ENCODE data around the gene TMEM250.

The TMEM250 gene

DNA sequence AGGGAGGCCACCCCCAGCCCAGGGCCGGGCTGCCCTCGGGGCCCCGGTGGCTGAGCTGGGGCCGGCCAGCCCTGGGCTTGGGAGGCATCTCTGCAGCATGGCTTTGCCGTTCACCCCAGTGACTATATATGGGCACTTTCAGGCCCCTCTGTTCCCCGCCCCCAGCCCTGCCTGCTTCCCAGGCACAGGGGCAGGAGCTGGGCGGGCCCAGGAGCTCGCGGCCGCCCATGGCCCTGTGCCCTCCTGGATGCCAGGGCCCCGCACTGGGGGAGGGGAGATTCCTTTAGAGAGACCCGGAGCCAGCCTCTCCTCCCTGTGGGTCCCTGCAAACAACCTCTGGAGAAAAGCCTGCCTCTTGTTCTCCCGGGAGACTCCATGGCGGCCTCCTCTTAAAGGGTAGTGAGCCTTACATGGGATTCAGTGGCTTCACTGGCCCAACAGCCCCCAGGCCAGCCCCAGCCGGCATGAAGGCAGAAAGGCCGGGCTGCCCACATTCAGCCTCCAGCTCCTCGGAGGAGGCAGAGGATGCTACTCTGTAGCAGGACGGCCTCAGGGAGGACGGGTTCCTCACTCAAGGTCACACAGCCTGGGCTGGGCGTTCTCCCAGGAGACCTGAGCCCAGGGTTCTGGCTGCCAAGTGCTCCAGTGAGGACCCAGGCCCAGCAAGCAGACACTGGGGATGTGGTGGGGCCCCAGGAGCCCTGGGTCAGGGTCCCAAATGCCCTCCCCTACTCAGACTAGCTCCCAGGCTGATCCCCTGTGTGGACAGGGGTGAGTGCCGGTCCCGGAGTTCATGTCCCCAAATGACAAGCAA is 27.7 kb downstream of the TMEM250 start:
- TF ChIP-seq JUND (IDR thresholded peaks at IDR 0.05; ENCODE audit: low read depth), result no peak
- in situ Hi-C loops (cut with HindIII; ENCODE audit: low pct_unique_long_range_greater_than_20kb, low sequenced_read_pairs), result no loop called here
- DNase-seq (ENCODE audit: low read depth in 1 of 2, low spot score in 1 of 2), result no peak

DNA sequence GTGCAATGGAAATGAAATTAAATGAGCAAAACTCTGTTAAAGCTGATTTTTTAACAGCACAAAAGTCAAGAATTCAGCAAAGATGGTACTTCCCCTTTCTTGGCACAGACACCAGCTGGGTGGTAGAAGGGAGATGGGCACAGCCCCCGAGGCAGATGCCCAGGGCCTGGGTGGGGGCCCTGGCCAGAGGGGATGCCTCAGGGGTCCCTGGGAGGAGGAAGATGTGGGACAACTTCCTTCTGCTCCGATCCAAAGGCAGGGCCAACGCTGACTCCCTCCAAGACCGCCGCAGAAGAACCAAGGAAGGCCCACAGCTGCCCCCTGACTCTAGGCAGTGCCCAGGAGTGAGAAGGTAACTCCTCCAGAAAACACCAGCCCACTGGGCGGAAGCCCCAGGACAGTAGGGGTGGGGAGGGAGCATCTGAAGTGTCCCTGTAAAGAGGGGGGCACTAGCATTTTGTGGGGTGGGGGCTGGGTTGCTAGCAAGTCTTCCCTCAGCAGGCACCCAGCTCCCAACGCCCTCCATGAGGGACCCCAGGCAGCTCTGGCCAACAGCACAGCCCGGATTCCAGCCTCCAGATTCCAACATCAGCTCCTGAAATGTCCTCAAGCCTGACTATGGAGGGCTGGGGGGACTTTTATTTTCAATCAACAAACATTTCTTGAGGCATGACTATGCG is 28.5 kb downstream of the TMEM250 start:
- TF ChIP-seq JUND (IDR thresholded peaks at IDR 0.05; ENCODE audit: low read depth), result no peak
- in situ Hi-C loops (cut with HindIII; ENCODE audit: low pct_unique_long_range_greater_than_20kb, low sequenced_read_pairs), result no loop called here
- no peak for DNase-seq (ENCODE audit: low read depth in 1 of 2, low spot score in 1 of 2)

DNA sequence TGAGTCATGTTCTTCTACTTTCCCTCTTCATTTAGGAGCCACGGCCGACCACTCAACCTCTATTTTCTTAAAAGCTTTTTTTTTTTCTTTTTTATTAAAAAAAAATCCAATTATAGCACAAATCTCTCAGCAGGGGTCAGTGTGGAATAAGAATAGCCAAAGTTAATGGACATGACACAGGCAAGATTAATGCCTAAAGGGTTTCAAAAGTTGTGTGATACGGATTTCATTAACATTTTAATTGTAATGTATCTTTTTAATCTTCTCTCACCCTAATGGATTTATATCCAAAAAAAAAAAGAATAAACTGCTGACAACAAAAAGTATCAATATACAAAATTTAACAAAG is 29.0 kb downstream of the TMEM250 start:
- DNase-seq (ENCODE audit: low read depth in 1 of 2, low spot score in 1 of 2), result peak in 1 of 2 experiments; percentile 37
- in situ Hi-C loops (cut with HindIII; ENCODE audit: low pct_unique_long_range_greater_than_20kb, low sequenced_read_pairs), result no loop called here
- TF ChIP-seq JUND (IDR thresholded peaks at IDR 0.05; ENCODE audit: low read depth), result no peak

DNA sequence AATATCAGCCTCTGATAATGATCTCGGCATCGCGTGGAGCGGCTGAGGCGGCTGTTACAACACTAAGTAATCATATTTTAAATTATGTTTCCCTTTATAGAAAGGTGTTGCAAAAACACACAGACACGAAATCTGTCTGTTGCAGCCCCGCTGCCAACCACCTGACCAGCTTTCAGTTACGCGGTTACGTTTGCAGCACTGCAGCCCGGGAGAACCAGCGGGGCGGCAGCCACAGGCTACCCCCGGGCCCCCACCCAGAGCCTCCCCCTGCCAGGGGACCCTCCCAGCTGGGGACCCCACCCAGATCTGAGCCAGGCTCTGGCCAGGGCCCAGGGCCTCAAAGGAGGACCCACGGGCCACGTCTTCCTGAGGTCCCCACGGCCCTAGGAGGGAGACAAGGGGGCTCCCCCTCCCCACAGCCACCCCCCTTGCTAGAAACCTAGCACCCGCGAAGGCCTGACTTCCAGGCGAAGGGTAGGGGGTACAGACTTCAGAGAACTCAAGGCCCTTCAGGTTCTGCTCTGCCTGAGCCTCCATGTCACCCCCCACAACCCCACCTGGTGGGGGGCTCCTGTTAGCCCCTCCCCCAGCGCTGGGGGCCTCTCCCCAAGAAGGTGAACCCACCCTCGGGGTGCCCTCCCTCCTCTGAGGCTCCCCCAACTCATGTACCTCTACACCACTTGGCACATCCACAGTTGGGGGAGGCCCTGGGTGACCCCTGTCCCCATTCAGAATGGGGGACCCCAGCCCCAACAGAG is 29.6 kb downstream of the TMEM250 start:
- peak in 1 of 2 experiments; percentile 60 for DNase-seq (ENCODE audit: low read depth in 1 of 2, low spot score in 1 of 2)
- TF ChIP-seq JUND (IDR thresholded peaks at IDR 0.05; ENCODE audit: low read depth), result no peak
- in situ Hi-C loops (cut with HindIII; ENCODE audit: low pct_unique_long_range_greater_than_20kb, low sequenced_read_pairs), result no loop called here

DNA sequence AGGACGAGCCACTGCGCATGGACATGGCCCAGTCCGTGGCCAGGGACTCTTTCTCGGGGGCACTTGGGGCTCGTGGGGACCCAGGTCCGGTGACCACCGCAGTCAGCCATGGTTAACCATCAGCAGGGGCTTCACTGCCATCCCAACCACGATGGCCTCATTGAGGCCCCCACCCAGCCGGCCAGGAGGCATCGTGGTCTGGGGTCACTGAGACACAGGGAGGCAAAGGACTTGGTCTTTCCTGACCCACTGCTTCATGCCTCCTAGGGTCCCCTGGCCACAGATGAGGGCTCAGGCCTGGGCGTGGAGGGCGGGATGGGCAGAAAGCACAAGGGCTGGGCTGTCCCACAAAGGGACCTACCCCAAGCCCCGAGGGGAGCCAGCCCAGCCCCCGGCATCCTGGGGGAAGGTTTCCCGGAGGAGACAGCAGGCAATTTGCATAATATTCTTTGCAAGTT is 30.2 kb downstream of the TMEM250 start:
- in situ Hi-C loops (cut with HindIII; ENCODE audit: low pct_unique_long_range_greater_than_20kb, low sequenced_read_pairs), result no loop called here
- TF ChIP-seq JUND (IDR thresholded peaks at IDR 0.05; ENCODE audit: low read depth), result no peak
- DNase-seq (ENCODE audit: low read depth in 1 of 2, low spot score in 1 of 2), result no peak

DNA sequence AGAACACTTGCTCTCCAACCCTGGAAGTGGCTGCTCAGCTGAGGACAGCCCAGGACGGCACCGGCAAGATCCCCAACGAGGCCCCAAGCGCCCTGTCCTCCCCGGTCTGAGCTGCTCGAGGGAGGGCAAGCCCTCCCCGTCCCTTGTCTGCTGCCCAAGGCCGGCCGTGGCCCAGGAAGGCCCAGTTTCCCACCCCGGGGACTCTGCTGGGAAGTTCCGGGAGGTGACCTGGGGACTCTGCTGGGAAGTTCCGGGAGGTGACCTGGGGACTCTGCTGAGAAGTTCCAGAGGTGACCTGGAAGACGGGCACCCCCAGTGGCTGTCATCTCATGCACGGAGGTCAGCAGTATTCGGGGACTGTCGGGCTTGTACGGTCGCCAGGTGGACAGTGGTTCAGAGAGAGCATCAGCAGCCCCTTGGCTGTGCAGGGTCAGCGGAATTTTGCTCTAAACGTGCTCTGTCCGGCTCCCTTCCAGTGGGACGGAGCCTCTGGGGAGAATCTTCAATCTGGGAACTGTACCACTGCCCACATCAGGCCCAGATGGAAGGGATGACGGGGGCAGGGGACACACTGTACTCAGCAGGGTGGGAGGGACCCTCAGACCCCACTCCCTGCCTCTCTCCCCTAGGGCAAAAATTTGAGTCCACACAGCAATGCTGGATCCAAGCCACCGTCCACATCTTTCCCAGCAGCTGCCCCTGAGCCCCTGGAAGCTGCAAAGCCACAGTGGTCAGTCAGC is 30.8 kb downstream of the TMEM250 start:
- TF ChIP-seq JUND (IDR thresholded peaks at IDR 0.05; ENCODE audit: low read depth), result no peak
- no peak for DNase-seq (ENCODE audit: low read depth in 1 of 2, low spot score in 1 of 2)
- in situ Hi-C loops (cut with HindIII; ENCODE audit: low pct_unique_long_range_greater_than_20kb, low sequenced_read_pairs), result no loop called here

DNA sequence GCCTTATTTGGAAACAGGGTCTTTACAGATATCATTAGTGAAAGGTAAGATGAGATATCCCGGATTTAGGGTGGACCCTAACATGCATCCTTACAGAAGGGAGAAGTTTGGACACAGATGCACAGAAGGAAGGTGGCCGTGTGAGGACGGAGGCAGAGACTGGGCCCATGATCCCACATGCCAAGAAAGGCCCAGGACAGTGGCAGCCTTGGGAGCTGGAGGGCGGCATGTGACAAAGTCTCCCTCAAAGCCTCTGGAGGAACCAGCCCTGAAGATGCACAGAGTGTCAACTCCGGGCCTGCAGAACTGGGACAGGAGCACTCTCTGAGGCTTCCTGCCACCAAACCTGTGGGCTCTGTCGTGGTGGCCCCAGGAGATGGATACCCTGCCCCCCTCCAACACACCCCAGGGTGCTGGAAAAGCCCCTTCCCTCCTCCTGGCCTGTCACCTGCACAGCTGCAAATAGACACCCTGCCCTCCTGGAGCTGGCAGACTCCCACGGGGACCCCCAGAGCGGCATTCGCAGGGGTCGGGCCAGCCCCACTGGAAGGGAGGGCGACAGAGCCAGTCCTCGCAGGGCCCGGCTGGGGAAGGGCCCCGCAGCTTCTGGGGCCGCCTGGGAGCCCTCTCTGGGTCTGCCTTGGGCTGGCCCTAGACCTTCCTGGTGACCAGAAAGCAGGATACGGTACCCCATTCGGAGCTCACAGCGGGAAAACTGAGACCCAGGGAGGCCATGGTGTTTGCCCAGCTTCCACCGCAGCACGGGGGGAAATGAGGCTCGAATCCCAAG is 31.5 kb downstream of the TMEM250 start:
- no peak for DNase-seq (ENCODE audit: low read depth in 1 of 2, low spot score in 1 of 2)
- in situ Hi-C loops (cut with HindIII; ENCODE audit: low pct_unique_long_range_greater_than_20kb, low sequenced_read_pairs), result no loop called here
- no peak for TF ChIP-seq JUND (IDR thresholded peaks at IDR 0.05; ENCODE audit: low read depth)

DNA sequence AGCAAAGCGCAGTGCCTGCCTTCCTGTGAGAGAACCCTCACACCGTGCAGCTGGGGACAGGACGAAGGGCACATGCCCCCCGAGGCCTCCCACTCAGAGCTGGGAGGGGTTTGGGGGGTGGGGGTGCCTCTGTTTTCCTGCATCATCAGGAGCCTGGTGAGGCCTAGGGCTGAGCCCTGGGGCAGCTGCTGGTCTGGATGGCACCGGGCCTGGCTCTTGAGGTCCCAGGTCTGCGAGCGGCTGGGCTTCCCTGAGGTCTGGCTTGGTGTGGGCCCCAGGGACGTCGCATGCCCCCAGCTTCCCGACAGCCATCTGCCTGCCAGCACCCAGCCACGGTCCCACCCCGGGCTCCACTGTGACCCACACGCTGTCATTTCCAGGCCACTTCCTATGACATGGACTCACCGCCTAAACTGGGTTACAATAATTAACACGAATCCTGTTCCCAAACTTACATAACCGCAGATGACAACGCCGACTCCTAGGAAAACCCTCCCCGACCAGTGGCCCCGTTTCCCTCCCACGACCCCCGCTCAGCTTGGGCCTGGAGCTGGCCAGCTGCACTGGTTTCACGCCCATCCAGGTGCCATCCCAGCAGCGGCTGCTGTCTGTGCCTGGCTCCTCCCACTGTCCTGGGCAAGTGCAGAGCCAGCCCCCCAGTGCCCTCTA is 32.3 kb downstream of the TMEM250 start:
- no peak for DNase-seq (ENCODE audit: low read depth in 1 of 2, low spot score in 1 of 2)
- TF ChIP-seq JUND (IDR thresholded peaks at IDR 0.05; ENCODE audit: low read depth), result no peak
- in situ Hi-C loops (cut with HindIII; ENCODE audit: low pct_unique_long_range_greater_than_20kb, low sequenced_read_pairs), result no loop called here

DNA sequence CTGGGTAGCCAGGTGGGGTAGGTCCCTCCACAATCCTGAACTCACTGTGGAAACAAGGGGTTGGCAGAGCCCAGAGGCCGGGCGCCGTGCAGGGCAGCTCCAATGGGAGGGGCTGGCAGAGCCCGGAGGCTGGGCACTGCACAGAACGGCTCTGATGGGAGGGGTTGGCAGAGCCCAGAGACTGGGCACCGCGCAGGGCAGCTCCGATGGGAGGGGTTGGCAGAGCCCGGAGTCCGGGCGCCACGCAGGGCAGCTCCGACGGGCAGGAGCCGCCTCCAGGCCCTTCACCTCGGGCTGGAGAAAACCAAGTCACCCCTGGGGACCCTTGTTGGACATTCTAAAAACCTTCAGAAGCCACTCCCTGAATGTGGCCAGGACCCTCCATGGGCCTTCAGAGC is 32.9 kb downstream of the TMEM250 start:
- no peak for DNase-seq (ENCODE audit: low read depth in 1 of 2, low spot score in 1 of 2)
- in situ Hi-C loops (cut with HindIII; ENCODE audit: low pct_unique_long_range_greater_than_20kb, low sequenced_read_pairs), result no loop called here
- no peak for TF ChIP-seq JUND (IDR thresholded peaks at IDR 0.05; ENCODE audit: low read depth)

DNA sequence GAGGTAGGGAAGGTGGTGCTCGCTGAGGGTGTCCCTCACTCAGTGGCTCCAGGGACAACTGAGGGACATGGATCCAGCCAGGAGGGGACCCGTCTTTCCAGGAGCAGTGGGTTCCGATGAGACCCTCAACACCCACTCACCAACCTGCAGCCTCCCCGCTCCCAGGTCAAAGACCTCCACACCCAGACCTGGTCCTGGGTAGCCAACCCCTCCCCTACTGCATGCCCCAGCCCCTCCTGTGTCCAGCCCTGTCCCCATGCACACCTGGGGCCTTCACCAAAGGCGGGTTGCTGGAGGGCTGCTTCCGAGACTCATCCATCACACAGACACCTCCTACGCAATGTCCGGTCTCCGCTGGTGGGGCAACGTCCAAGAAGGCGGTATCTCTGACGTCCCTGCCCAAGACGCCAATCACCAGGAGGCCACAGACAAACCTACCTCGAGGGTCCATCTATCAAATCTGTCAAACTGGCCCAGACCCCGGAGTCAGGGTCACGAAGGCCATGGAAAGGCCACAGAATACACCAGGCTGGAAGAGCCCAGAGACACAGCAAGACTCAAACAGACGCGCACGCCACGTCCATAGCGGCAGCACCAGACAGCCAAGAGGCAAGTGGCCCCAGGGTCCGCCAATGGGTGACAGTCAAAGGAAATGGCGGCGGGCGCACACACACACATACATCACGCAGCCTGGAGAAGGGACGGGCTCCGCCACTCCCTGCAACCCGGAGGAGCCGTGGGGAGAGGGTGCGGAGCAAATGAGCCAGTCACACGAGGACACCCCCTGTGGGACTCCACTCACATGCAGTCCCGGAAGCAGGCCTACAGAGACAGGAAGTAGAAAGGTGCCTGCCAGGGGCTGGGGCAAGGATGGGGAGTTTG is 34.4 kb downstream of the TMEM250 start:
- no peak for TF ChIP-seq JUND (IDR thresholded peaks at IDR 0.05; ENCODE audit: low read depth)
- no peak for DNase-seq (ENCODE audit: low read depth in 1 of 2, low spot score in 1 of 2)
- in situ Hi-C loops (cut with HindIII; ENCODE audit: low pct_unique_long_range_greater_than_20kb, low sequenced_read_pairs), result no loop called here
